Immature natural killer cell (primary cell): ENCODE data around the gene FERMT1. TPM values are rescaled to one million over a fixed set of nuclear protein-coding genes. Genes with fewer than 3 reads are reported as not detected.

Experiments
- DNase-seq, 3 donors: peaks; one replicate each; pipeline ENCODE4 v3.0.0; 2022; ENCODE audit warnings: mixed read lengths in 1 of 3
- H3K27ac Mint-ChIP-seq, 6 donors: one replicate each; pipeline ENCODE4 v1.8.0; 2020; ENCODE audit warnings: mixed read lengths in 6 of 6, mild to moderate bottlenecking in 5 of 6, inconsistent platforms in 4 of 6, moderate library complexity in 3 of 6
- H3K27me3 Mint-ChIP-seq, 3 donors: one replicate each; pipeline ENCODE4 v1.8.0; 2020 to 2021; ENCODE audit warnings: low read depth in 3 of 3, mild to moderate bottlenecking in 3 of 3, mixed read lengths in 3 of 3, moderate library complexity in 3 of 3, inconsistent platforms in 1 of 3
- H3K36me3 Mint-ChIP-seq, 3 donors: one replicate each; pipeline ENCODE4 v1.8.0; 2020; ENCODE audit warnings: mixed read lengths in 3 of 3, inconsistent platforms in 2 of 3, mild to moderate bottlenecking in 2 of 3
- H3K4me1 Mint-ChIP-seq, 2 donors: one replicate each; pipeline ENCODE4 v1.8.0; 2020; ENCODE audit warnings: inconsistent platforms in 2 of 2, mild to moderate bottlenecking in 2 of 2, mixed read lengths in 2 of 2, moderate library complexity in 1 of 2
- H3K4me3 Mint-ChIP-seq, 5 donors: one replicate each; pipeline ENCODE4 v1.8.0; 2020; ENCODE audit warnings: mild to moderate bottlenecking in 5 of 5, mixed read lengths in 5 of 5, inconsistent platforms in 3 of 5, moderate library complexity in 3 of 5
- H3K9me3 Mint-ChIP-seq, 6 donors: one replicate each; pipeline ENCODE4 v1.8.0; 2020; ENCODE audit warnings: mild to moderate bottlenecking in 6 of 6, mixed read lengths in 6 of 6, inconsistent platforms in 4 of 6, moderate library complexity in 3 of 6
- polyA plus RNA-seq, 3 donors: library from polyadenylated mRNA; unstranded; fragments of 300-500 nt; fragmentation: Illumina TruSeq; gene quantifications; one replicate each; pipeline ENCODE4 v1.2.3, GENCODE V29; 2021

The FERMT1 gene
- polyA plus RNA-seq, 3 donors from 2014 or later: not detected

DNA sequence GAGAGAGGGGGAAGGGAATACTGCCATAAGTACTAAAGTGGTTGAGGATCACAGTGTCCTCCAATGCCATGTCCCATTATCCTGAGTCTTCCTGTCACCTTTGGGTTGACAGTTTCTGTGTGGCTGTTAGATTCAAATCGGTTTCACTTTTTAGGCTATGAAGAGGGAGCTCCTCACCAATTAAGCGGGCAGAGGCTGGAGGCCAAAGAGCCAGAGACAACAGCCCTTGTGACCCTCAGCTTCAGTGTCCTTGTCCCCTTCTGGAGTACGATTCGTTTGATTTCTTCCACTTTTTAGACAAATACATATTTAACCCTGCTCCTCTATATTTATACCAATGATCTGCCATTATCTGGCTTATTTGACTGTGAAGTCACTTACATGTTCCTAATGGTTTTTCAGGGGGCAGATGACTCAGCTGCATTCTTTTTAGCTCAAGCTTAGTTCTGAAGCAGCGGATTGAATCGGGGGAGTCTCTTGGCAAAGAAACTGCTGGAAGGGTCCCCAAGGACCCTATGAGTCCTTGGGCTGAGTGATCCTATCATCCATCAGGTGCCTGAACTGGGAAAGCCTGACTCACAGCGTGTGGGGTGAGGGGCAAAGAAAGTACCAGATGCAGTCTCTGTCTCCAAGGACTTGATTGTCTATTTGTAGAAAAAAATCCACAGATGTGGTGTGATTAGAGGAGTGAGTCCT is 18.2 kb downstream of the FERMT1 start:
- DNase-seq: no peak
- Mint-ChIP-seq H3K4me1 (no peaks in the 10 kb centered on the region), H3K4me3 (no peak overlapping the region), H3K36me3 (no peaks in the 10 kb centered on the region), H3K9me3 (no peaks in the 10 kb centered on the region), H3K27ac (no peak overlapping the region), H3K27me3 (peaks cover 0 to 7% (median 7%) of the 10 kb centered on the region in 3 donors)

- no peaks in the 10 kb centered on the region for H3K9me3 Mint-ChIP-seq
- H3K27me3 Mint-ChIP-seq: peaks cover 0 to 8% (median 4%) of the 10 kb centered on the region in 3 donors
- no peaks in the 10 kb centered on the region for H3K36me3 Mint-ChIP-seq
- no peak overlapping the region for H3K4me3 Mint-ChIP-seq
- H3K27ac Mint-ChIP-seq: no peak overlapping the region
- H3K4me1 Mint-ChIP-seq: no peaks in the 10 kb centered on the region
- no peak for DNase-seq
Observed at GRCh38 chr20:6103301-6103700, 19.5 kb downstream of the FERMT1 start.

GRCh38 chr20:6101346-6101745 is 21.5 kb downstream of the FERMT1 start:
- Mint-ChIP-seq H3K27me3 (peaks cover 0 to 8% (median 4%) of the 10 kb centered on the region in 3 donors), H3K36me3 (no peaks in the 10 kb centered on the region), H3K9me3 (no peaks in the 10 kb centered on the region)

GRCh38 chr20:6100246-6100645 is 22.6 kb downstream of the FERMT1 start:
- no peaks in the 10 kb centered on the region for H3K4me1 Mint-ChIP-seq
- DNase-seq: no peak
- H3K27me3 Mint-ChIP-seq: peaks cover 0 to 6% (median 4%) of the 10 kb centered on the region in 3 donors
- H3K9me3 Mint-ChIP-seq: no peaks in the 10 kb centered on the region
- no peaks in the 10 kb centered on the region for H3K36me3 Mint-ChIP-seq
- H3K4me3 Mint-ChIP-seq: no peak overlapping the region
- no peak overlapping the region for H3K27ac Mint-ChIP-seq

More at GRCh38 chr20:6101346-6101745, 21.5 kb downstream of the FERMT1 start:
- DNase-seq: no peak
- H3K4me3 Mint-ChIP-seq: no peak overlapping the region
- no peaks in the 10 kb centered on the region for H3K4me1 Mint-ChIP-seq
- no peak overlapping the region for H3K27ac Mint-ChIP-seq

GRCh38 chr20:6099819-6100218 is 23.0 kb downstream of the FERMT1 start:
- Mint-ChIP-seq H3K27me3 (peaks cover 0 to 6% (median 4%) of the 10 kb centered on the region in 3 donors), H3K36me3 (no peaks in the 10 kb centered on the region), H3K4me1 (no peaks in the 10 kb centered on the region), H3K4me3 (no peak overlapping the region), H3K27ac (no peak overlapping the region), H3K9me3 (no peaks in the 10 kb centered on the region)
- DNase-seq: no peak

DNA sequence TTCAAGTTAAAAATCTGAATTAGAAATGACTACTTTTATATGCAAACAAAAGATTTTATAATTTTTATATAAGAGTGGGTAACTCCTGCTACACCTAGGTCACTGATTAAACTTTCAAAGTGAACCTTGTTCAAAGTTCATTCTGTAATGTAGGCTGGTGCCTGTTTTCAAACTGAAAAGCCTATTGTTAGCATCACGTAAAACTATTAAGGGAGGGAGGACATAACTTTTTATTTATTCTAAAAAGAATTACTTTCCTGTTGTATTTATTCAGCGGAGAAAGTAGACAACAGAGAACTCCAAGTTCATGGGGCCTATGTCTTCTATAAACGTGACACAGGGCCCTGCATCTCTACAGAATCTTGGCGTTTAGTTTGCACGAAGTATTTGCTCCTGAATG is 27.4 kb downstream of the FERMT1 start:
- no peak overlapping the region for H3K27ac Mint-ChIP-seq
- DNase-seq: no peak
- no peak overlapping the region for H3K4me3 Mint-ChIP-seq
- H3K9me3 Mint-ChIP-seq: no peaks in the 10 kb centered on the region
- H3K4me1 Mint-ChIP-seq: no peaks in the 10 kb centered on the region
- H3K27me3 Mint-ChIP-seq: peaks cover 0 to 3% (median 2%) of the 10 kb centered on the region in 3 donors
- H3K36me3 Mint-ChIP-seq: no peaks in the 10 kb centered on the region

- no peaks in the 10 kb centered on the region for H3K9me3 Mint-ChIP-seq
- H3K27ac Mint-ChIP-seq: no peak overlapping the region
- no peak overlapping the region for H3K4me3 Mint-ChIP-seq
- H3K27me3 Mint-ChIP-seq: peaks cover 0 to 3% (median 3%) of the 10 kb centered on the region in 3 donors
- no peaks in the 10 kb centered on the region for H3K4me1 Mint-ChIP-seq
- H3K36me3 Mint-ChIP-seq: no peaks in the 10 kb centered on the region
- no peak for DNase-seq
Observed at GRCh38 chr20:6094565-6094964, 28.3 kb downstream of the FERMT1 start.

DNA sequence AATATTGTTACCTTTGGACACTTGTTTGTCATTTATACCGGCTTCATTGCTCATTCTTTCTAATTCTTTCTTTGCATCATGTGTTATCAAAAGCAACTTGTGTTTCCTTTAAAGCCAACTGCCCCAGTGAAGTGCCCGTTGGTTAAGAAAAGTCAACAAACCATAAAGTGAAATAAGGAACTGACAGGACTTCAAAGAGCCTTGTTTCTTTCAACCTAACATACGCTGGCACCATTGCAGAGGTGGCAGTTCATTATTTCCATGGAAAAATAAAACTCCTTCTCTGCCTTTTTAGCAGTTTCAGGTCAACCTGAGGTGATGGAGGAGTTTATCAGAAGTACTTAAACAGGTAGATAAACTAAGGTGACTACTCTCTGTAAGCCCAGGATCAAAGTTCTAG is 28.8 kb downstream of the FERMT1 start:
- no peaks in the 10 kb centered on the region for H3K4me1 Mint-ChIP-seq
- no peak overlapping the region for H3K27ac Mint-ChIP-seq
- no peak for DNase-seq
- no peaks in the 10 kb centered on the region for H3K9me3 Mint-ChIP-seq
- H3K27me3 Mint-ChIP-seq: peaks cover 0 to 3% (median 3%) of the 10 kb centered on the region in 3 donors
- H3K4me3 Mint-ChIP-seq: no peak overlapping the region
- no peaks in the 10 kb centered on the region for H3K36me3 Mint-ChIP-seq

- H3K36me3 Mint-ChIP-seq: no peaks in the 10 kb centered on the region
- H3K27ac Mint-ChIP-seq: no peak overlapping the region
- H3K4me1 Mint-ChIP-seq: no peaks in the 10 kb centered on the region
- no peaks in the 10 kb centered on the region for H3K9me3 Mint-ChIP-seq
- H3K4me3 Mint-ChIP-seq: no peak overlapping the region
- no peak for DNase-seq
- peaks cover 2 to 3% (median 2%) of the 10 kb centered on the region in 3 donors for H3K27me3 Mint-ChIP-seq
Observed at GRCh38 chr20:6091661-6092060, 31.2 kb downstream of the FERMT1 start.

DNA sequence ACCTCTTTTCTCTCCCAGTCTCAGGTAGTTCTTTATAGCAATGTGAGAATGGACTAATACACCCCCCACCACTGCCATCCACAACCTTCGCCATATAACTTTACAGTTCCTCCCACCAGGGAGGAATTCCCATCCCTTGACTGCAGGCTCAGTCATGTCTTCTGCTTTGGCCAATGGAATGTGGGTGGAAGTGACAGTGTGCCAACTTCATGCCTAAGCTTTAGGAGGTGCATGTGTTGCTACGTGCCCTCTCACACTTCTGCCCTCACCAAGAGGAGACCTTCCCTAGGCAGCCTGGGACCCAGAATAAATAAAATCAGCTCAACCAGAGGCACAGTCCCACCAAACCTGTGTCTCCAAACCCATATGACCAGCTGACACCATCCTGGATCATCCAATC is 36.0 kb downstream of the FERMT1 start:
- H3K27ac Mint-ChIP-seq: no peak overlapping the region
- H3K27me3 Mint-ChIP-seq: peaks cover 2 to 7% (median 5%) of the 10 kb centered on the region in 3 donors
- no peaks in the 10 kb centered on the region for H3K9me3 Mint-ChIP-seq
- no peak for DNase-seq
- no peak overlapping the region for H3K4me3 Mint-ChIP-seq
- no peaks in the 10 kb centered on the region for H3K36me3 Mint-ChIP-seq
- H3K4me1 Mint-ChIP-seq: no peaks in the 10 kb centered on the region

- H3K27ac Mint-ChIP-seq: no peak overlapping the region
- peaks cover 0 to 7% (median 5%) of the 10 kb centered on the region in 3 donors for H3K27me3 Mint-ChIP-seq
- no peaks in the 10 kb centered on the region for H3K9me3 Mint-ChIP-seq
- DNase-seq: no peak
- no peaks in the 10 kb centered on the region for H3K4me1 Mint-ChIP-seq
- no peak overlapping the region for H3K4me3 Mint-ChIP-seq
- no peaks in the 10 kb centered on the region for H3K36me3 Mint-ChIP-seq
Observed at GRCh38 chr20:6083926-6084325, 38.9 kb downstream of the FERMT1 start.

- H3K4me1 Mint-ChIP-seq: no peaks in the 10 kb centered on the region
- no peak for DNase-seq
- no peaks in the 10 kb centered on the region for H3K36me3 Mint-ChIP-seq
- no peak overlapping the region for H3K27ac Mint-ChIP-seq
- H3K9me3 Mint-ChIP-seq: no peaks in the 10 kb centered on the region
- H3K4me3 Mint-ChIP-seq: no peak overlapping the region
- peaks cover 0 to 7% (median 2%) of the 10 kb centered on the region in 3 donors for H3K27me3 Mint-ChIP-seq
Observed at GRCh38 chr20:6081236-6081635, 41.6 kb downstream of the FERMT1 start.

GRCh38 chr20:6079016-6079415 is 43.8 kb downstream of the FERMT1 start:
- no peak for DNase-seq
- Mint-ChIP-seq H3K36me3 (no peaks in the 10 kb centered on the region), H3K27me3 (peaks cover 2 to 8% (median 2%) of the 10 kb centered on the region in 3 donors), H3K9me3 (no peaks in the 10 kb centered on the region), H3K4me3 (no peak overlapping the region), H3K27ac (no peak overlapping the region), H3K4me1 (no peaks in the 10 kb centered on the region)

DNA sequence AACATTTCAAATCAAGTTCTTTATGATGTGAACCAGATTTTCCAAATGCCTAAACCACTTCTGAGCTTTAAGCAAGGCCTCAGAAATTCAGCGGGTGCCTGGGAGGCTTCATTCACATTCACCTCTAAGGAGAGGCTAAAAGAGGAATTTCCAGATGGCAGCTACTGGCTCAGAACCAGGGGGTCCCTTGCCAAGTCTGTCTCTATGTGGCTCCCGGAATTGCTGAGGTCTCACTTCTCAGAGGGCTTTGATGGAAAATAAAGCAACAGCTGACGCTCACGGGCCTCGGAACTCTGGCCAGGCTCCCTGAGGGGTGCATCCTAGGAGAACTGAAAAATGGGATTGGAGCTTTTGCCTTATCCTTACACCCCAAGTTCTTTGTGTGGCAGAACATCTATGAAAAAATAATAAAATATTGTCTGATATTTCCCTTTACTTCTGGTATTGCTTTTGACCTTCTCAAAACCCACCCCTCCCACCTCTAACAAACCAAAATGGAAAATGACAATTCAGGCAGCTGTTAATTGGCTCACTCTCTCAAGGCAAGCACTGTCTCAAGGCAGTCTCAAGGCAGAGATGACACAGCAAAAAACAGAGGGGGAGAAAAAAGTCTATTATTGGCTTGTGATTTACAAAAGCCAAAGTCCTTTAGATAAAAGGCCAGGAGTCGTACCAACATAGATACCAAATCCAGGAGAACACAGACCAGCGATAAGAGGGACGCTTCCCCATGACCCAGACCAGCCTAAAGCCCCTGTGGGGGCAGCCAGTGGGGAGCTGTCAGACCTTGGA is 47.2 kb downstream of the FERMT1 start:
- H3K36me3 Mint-ChIP-seq: no peaks in the 10 kb centered on the region
- no peaks in the 10 kb centered on the region for H3K9me3 Mint-ChIP-seq
- H3K27me3 Mint-ChIP-seq: peaks cover 2 to 3% (median 3%) of the 10 kb centered on the region in 3 donors
- H3K27ac Mint-ChIP-seq: no peak overlapping the region
- no peak for DNase-seq
- H3K4me1 Mint-ChIP-seq: no peaks in the 10 kb centered on the region
- H3K4me3 Mint-ChIP-seq: no peak overlapping the region
